Kidney tubule cell (primary cell): ENCODE data around the gene NXPE3.
A peak's percentile ranks its signal among the peaks of the same experiment; 100 is the strongest.
"Not testable (repeated sequence)": the region's sequence is repeated elsewhere in the genome, so short reads cannot be mapped to it uniquely, and the experiment has no call there.

Experiments used
- DNase-seq: peaks from one replicate; pipeline ENCODE4 v3.0.0-alpha.2; 2018; ENCODE audit warnings: low spot score

Gene NXPE3

DNA sequence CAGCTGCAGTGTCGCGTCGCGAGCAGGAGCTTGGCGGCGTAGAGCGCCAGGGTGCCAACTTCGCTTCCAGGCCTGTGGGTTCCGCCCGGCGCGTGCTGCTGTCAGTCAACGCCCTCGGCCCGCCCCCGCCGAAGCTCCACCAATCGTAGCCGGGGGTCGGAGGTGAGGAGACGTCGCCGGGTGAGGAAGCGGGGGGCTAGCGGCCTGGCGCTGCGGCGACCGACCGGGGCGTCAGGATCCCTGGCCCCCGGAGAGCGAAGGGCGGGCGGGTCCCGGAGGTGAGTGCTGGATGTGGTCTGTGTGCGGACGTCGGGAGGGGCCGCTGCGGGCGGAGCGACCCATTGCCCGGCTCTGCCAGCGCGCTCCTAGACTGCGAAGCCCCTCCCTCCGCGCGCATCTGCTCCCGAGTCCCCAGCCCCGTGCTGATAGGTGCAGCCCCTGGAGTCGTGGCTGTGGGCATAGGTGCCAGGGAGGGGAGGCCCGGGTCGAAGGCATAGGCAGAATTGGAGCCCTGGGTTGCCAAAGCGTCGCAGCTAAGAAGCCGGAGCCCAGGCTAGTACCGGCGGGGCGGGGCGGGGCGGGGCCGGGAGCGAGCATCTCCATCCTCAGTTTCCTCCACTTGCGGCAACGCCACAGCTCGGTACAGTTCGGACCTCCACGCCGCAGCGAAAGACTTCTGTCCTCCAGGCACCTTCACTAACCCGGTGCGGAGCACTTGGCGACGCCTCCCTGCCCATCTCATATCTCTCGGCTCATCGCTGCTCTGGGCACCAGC, at the start of gene NXPE3:
Gene NXPE3, plus strand, starts transcription at position 165 of the 775 bp plus-strand sequence. CDS start 6,386 bp downstream, outside the sequence.
- peak; percentile 83 for DNase-seq

DNA sequence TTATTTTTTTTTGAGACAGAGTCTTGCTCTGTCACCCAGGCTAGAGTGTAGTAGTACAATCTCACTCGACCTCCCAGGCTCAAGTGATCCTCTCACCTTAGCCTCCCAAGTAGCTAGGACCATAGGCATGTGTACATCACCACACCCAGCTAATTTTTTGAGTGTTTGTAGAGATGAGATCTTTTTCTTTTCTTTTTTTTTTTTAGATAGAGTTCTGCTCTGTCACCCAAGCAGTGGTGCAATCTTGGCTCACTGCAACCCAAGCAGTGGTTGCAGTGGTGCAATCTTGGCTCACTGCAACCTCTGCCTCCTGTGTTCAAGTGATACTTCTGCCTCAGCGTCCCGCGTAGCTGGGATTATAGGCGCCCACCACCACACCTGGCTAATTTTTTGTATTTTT, 49.4 kb upstream of the NXPE3 start:
- no peak for DNase-seq

DNA sequence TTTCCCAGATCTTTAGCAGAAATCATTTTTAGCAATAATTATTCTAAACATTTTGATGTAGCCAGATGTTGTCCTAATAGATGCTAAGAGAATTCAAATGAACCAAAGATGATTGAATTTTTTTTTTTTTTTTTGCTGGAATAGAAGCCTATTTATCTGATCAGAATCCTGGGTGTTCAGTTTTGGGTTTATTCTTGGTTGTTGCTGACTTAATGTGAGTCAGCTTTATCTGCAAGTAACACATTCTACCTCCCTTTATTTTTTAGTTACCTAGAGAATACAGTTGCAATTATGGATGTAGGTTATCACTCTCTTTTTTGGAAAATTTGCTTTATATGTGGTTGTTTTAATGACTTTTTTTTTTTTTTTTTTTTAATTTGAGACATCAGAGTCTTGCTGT, 48.2 kb upstream of the NXPE3 start:
- DNase-seq, result no peak

DNA sequence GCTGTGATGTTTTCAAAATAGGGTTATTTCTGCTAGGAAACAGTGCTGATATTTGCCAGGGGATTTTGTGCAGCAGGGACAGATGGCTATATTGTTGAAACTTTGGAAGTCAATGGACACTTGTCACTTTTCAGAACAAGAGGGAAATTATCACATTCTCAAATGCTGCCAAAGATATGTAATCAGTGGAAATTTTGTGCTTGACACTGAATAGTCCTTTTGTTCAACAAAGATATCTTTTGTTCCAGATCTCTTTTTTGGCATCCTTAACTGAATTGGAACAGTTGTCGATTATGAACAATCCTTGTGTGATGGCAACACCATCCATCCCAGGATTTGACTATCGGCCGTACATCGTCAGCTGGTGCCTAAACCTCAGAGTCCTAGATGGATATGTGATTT, 46.8 kb upstream of the NXPE3 start:
- no peak for DNase-seq

DNA sequence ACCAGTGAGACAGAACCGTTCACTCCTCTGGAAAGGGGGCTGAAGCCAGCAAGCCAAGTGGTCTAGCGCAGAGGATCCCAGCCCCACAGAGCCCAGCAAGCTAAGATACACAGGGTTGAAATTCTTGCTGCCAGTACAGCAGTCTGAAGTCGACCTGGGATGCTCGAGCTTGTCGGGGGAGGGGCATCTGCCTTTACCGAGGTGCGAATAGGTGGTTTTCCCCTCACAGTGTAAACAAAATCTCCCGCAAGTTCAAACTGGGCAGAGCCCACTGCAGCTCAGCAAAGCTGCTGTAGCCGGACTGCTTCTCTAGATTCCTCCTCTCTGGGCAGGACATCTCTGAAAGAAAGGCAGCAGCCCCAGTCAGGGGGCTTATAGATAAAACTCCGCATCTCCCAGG, 43.2 kb upstream of the NXPE3 start:
- no peak for DNase-seq

DNA sequence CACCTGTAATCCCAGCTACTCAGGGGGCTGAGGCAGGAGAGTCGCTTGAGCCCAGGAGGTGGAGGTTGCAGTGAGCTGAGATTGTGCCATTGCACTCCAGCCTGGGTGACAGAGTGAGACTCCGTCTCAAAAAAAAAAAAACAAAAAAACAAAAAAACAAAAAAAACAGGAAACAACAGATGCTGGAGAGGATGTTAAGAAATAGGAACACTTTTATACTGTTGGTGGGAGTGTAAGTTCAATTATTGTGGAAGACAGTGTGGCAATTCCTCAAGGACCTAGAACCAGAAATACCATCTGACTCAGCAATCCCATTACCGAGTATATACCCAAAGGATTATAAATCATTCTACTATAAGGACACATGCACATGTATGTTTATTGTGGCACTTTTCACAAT, 37.1 kb upstream of the NXPE3 start:
- not testable (repeated sequence) for DNase-seq

DNA sequence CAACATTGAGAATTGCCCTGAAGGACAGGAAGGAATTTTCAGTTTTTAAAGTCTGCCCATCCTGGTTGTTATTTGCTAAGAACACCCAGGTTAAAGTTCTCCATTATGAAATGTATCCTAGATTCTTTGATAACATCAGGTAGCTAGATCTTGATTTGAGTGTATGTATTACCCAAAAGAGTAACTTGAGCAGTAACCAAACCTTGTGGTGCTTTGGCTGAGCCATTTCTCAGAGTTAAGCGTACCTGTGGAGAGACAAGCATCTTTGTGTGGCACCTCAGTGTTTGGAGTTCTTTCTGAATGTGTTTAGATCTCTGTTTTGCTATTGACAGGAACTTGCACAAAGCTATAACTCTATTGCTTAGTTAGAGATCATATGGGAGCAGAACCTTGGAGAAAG, 34.2 kb upstream of the NXPE3 start:
- no peak for DNase-seq

DNA sequence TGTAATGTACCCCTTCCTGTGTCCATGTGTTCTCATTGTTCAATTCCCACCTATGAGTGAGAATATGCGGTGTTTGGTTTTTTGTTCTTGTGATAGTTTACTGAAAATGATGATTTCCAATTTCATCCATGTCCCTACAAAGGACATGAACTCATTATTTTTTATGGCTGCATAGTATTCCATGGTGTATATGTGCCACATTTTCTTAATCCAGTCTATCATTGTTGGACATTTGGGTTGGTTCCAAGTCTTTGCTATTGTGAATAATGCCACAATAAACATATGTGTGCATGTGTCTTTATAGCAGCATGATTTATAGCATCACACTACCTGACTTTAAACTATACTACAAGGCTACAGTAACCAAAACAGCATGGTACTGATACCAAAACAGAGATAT, 33.1 kb upstream of the NXPE3 start:
- DNase-seq, result not testable (repeated sequence)

DNA sequence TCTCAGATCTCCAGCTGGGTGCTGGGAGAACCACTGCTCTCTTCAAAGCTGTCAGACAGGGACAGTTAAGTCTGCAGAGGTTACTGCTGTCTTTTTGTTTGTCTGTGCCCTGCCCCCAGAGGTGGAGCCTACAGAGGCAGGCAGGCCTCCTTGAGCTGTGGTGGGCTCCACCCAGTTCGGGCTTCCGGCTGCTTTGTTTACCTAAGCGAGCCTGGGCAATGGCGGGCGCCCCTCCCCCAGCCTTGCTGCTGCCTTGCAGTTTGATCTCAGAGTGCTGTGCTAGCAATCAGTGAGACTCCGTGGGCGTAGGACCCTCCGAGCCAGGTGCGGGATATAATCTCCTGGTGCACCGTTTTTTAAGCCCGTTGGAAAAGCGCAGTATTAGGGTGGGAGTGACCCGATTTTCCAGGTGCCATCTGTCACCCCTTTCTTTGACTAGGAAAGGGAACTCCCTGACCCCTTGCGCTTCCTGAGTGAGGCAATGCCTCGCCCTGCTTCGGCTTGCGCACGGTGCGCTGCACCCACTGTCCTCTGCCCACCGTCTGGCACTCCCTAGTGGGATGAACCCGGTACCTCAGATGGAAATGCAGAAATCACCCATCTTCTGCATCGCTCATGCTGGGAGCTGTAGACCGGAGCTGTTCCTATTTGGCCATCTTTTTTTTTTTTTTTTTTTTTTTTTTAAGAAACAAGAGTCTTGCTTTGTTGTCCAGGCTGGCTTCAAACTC, 25.5 kb upstream of the NXPE3 start:
- not testable (repeated sequence) for DNase-seq

DNA sequence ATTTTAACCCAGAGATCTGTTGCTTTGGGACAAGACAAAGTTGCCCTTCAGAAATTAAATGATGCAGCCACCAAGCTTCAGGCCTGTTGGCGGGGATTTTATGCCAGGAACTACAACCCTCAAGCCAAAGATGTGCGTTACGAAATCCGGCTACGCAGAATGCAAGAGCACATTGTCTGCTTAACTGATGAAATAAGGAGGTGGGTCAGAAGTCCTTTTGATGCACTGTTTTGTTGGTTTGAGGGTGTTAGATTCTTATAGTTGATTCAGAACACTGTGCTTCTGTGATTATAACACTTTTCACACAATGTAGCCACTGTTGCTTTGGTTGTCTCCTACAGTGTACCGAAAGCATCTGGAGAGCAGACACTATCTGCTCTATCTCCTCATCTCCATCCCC, 20.8 kb upstream of the NXPE3 start:
- DNase-seq, result no peak

DNA sequence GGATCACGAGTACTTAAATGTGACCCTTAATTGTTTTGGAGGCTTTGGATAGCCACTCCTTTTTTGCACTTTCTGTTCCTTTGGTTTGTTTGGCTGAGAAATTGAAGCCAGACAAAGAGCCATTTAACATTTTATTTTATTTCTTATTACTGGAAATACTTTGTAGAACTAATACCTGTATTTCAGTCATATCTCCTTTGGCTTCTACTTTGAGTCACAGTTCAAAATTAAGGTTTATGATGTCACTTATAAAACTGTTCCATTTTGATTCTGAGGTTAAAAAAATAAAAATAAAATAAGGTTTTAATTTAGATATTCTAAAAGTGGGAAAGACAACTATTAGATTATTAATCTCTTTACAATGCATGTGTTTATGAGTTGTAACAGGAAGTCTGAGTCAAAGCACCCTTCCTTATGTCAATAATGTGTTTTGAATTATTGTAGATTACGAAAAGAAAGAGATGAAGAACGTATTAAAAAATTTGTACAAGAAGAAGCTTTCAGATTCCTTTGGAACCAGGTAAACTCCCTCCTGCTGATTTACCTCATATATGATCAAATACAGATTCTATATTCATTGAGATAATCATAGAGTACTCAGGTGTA, 16.9 kb upstream of the NXPE3 start:
- DNase-seq, result no peak

DNA sequence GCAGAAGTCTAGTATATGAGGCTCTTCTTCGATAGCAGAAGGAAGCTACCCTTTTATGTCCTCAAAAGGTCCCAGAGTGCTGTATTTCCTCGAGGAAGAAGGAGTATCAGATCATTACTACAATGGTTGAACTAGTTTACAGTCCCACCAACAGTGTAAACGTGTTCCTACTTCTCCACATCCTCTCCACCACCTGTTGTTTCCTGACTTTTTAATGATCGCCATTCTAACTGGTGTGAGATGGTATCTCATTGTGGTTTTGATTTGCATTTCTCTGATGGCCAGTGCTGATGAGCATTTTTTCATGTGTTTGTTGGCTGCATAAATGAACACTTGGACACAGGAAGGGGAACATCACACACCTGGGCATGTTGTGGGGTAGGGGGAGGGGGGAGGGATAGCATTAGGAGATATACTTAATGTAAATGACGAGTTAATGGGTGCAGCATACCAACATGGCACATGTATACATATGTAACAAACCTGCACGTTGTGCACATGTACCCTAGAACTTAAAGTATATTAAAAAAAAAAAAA, 1.2 kb upstream of the NXPE3 start:
- not testable (repeated sequence) for DNase-seq

DNA sequence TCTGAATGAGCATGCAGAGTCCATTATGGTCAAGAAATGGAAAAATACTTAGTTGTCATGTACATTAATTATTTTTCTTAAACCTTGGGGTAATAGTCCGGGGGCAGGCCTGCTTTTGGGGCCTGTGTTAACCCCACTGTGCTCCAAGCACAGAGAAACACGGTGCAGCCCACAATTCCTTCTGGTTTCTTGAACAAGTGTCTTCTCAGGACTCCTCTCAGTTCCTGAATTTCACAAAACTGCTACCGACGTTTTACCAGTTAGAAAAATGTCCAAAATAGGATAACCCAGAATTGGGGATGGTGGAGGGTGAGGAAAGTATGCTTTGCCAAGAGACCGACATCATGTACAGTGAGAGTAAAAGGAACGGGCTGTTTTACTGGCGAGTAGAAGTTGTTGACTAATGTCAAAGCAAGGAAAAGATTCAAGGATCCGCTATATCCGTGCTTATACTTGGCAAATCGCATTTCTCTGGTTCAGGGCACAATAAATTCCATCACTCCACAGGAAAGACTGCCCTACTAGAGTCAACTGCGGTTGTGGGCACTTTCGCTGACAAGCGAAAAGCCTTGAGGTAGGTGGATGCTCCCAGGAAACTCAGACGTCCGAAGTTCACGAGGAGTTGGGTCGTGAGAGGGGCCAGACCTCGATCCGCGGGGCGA, 495 bp upstream of the NXPE3 start:
- no peak for DNase-seq

DNA sequence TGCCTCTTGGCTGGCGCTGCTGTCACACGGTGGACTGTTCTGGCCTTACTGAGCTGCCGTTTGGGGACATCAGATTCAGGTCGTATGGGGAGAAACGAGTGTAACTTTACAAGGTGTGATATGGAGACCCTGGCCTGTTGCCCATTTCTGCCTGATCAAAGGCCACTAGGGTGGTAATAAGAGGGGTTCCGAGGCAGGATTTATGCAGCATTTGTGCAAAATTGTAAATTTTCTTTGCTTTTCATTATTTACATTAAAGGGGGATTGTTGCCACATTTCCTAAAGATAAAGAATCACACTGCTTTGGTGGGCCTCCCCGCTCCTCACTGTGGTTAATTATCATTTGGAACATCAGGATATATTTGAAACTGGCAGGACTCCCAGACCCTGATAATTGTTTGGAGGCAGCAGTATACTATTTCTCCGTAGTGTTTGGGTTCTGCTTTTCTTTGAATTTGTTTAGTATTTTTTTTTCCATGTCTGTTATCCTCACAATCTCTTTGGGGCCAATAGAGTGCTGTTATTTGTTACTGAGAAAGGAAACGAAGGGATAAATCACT, 891 bp downstream of the NXPE3 start:
- DNase-seq, result no peak

DNA sequence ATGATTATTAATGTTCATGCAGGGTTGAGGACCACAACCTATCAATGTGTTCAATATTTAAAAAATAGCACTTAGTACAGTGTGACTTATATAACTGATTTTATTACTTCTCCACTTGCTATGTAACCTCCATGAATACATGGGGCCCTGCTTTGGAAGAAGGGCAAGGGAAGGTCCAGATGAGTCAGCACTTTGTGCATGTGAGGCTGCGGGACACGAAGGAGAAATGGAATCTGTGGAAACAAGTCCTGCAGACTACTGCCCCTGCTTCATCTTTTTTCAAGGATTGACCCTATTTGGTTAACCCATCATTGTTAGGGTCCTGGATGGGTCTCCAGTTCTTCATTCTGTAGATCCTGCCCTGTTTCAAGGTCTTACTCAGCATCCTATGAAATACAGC, 1.6 kb downstream of the NXPE3 start:
- peak; percentile 49 for DNase-seq

DNA sequence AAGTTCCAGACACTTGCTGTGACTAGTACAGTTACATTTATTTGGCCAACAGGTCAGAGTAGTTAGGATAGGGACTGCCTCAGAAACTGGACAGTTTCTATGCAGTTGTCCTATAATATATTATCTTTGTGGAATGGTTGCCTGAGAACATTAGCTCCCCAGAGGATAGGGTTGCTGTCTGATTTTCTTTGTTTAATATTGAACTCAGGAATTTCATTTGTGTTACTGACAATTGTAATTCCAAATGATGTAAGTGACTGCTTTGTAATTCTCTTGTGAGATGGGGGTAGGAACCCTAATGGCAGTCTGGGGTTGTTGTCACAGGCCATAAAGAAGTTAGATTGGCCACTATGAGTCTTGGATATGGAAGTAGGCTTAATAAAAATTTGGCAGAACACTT, 2.2 kb downstream of the NXPE3 start:
- no peak for DNase-seq

DNA sequence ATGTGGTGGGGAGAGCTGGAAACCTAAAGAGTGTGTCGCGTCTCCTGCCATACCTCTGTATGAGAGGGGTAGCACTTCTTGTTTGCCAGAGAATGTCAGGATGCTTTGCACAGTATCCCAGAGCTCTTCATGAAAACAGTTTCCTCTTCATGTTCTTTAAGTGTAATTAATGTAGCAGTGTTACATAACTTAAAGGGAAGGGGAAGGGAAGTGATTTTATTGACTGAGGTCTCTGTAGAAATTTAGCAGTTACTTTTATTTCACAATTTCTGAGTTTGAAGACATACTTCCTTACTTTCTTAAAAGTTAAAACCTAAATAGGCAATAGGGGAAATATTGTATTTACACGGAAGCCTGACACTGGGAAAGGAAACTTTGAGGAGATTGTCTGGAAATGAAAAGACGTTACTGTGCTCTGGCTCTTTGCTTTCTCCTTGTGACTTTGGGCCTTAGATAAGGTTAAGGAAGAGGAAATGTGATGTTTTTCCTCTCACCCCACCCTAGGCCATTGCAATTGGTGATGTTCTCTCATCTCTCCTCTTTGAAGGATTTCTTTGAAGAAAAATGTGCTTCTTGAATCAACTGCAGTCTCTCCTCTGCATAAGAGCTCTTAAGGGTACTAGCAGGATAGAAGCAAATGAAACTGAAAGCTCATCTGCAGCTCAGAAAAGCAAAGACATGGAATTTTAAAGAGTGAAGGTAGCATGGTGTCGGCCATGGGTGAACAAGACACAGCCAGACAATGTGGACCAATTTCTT, 6.0 kb downstream of the NXPE3 start:
- no peak for DNase-seq

DNA sequence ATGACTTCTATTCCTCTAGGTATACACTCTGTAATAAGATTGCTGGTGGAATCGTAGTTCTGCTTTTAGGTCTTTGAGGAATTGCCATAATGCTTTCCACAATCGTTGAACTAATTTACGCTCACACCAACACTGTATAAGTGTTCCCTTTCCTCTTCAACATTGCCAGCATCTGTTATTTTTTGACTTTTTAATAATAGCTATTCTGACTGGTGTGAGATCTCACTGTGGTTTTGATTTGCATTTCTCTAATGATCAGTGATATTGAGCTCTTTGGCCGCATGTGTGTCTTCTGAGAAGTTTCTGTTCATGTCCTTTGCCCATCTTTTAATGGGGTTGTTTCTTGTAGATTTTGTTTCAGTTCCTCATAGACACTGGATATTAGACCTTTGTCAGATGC, 12.8 kb downstream of the NXPE3 start:
- no peak for DNase-seq

DNA sequence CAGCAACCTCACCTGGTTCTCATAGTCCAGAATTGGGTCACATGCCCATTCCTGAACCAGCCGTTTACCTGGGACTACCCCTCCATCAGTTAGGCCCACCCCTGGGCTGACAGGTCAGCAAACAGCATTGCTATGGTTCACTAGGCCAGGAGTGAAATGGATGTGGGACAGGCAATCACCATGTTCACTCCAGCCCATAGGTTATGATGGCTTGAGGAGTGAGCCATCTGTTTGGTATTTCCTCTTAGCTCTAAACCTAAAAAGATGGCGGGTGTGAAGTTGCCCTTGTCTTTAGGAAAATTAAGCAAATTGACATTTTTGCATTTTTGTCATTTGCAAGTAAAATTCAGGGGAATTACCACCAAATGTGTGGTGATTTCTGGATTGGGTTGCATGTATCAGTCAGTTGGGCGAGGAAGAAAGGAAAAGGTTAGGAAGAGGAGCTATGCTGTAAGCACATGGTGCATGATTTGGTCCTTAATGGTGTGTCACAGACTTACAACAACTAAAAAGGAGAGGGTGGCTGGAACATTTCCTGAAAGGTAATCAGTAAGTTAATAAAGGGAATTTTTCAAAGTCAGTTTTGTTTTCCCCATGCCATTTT, 17.2 kb downstream of the NXPE3 start:
- DNase-seq, result peak; percentile 64

DNA sequence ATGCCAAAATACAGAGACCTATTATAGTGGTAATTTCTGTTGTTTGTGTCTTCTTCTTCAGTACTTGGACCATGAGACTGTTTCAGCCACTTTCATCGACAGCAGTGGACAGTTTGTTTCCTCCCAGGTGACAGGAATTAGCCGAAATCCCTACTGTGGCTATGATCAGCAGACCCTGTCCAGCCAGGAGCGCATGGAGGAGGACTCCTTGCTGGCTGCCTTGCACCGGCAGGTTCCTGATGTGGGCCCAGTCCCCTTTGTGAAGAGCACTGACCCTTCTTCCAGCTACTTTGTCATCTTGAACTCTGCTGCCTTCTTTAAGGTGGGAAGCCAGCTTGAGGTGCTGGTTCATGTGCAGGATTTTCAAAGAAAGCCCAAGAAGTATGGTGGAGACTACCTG, 22.2 kb downstream of the NXPE3 start:
- DNase-seq, result no peak

DNA sequence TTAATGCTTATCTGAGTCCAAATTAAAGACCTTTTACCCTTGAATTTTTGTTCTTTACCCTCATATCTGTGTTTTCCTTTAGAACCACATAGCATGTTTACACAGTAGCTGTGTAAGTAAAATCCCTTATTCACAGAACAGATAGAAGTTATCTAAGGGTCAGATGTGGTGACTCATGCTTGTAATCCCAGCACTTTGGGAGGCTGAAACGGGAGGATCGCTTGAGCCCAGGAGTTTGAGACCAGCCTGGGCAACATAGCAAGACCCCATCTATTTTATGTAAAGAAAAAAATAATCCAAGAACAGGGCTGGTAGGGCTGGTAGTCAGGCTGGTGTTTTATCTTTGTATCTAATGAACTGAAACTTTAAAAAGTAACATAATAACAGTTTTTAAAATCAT, 23.2 kb downstream of the NXPE3 start:
- no peak for DNase-seq
